Suprapubic skin (tissue), 3 donors: ENCODE measurements around the gene MBP.

ENCODE experiments used
- CTCF ChIP-seq, 2 donors: fragments of 200-600 bp in 1 of 2; fragments of 450-650 bp in 1 of 2; sonication (generic) in 1 of 2; IDR thresholded peaks; one replicate each; pipeline ENCODE4 v1.5.1; 2016 to 2019; ENCODE audit warnings: antibody characterized with exemption in 2 of 2, mild to moderate bottlenecking in 1 of 2, moderate library complexity in 1 of 2
- POLR2A ChIP-seq, 2 donors: fragments of 450-650 bp; IDR thresholded peaks; one replicate each; pipeline ENCODE4 v1.6.1; 2017; ENCODE audit warnings: antibody characterized with exemption in 2 of 2, mild to moderate bottlenecking in 2 of 2, moderate library complexity in 2 of 2

- no peak for TF ChIP-seq CTCF (IDR thresholded peaks at IDR 0.05)
- no peak for TF ChIP-seq POLR2A (IDR thresholded peaks at IDR 0.05)
Observed at GRCh38 chr18:77024476-77024875, 108.1 kb downstream of the MBP start.
